GM23338 (cell line): ENCODE results near the gene CGA. TPM values are rescaled to one million over a fixed set of nuclear protein-coding genes. Genes with fewer than 3 reads are reported as not detected.

Source experiments
- CREB1 ChIP-seq: fragments of 250-450 bp; sonication (Bioruptor Pico); IDR thresholded peaks from 2 replicates; pipeline ENCODE4 v1.5.0; 2020; ENCODE audit warnings: low read depth, mild to moderate bottlenecking, moderate library complexity
- REST ChIP-seq: IDR thresholded peaks from one replicate; pipeline ENCODE4 v1.6.1; 2018; ENCODE audit warnings: antibody characterized with exemption; ENCODE audit not compliant: unreplicated experiment
- ZNF462 ChIP-seq: fragments of 250-450 bp; sonication (Bioruptor Pico); IDR thresholded peaks from 2 replicates; pipeline ENCODE4 v1.5.0; 2020; ENCODE audit warnings: mild to moderate bottlenecking, moderate library complexity
- polyA plus RNA-seq: library from polyadenylated mRNA; unstranded; fragments of >200 nt; fragmentation: Nextera tagmentation; extraction: Ambion mirVana; gene quantifications from 2 replicates; pipeline ENCODE4 v1.2.1, GENCODE V29; 2016
- total RNA-seq: library from RNA; depleted of rRNA; stranded (reverse); fragments of >200 nt; shearing (Covaris generic); gene quantifications from 2 replicates; pipeline ENCODE4 v1.2.3, GENCODE V29; 2014
- TF ChIP-seq, protein P1 (sequence below), 2 experiments: fragments of 200-600 bp in 1 of 2; sonication (generic) in 1 of 2; conservative IDR thresholded peaks; 2 replicates each; pipeline versions ENCODE4 v1.5.1 to v1.6.1; 2016 to 2017; ENCODE audit warnings: antibody characterized with exemption in 2 of 2, low read depth in 2 of 2, mild to moderate bottlenecking in 2 of 2, moderate library complexity in 1 of 2

CGA gene
- total and polyA plus RNA-seq, 2 experiments from 2014 or later: not detected

DNA sequence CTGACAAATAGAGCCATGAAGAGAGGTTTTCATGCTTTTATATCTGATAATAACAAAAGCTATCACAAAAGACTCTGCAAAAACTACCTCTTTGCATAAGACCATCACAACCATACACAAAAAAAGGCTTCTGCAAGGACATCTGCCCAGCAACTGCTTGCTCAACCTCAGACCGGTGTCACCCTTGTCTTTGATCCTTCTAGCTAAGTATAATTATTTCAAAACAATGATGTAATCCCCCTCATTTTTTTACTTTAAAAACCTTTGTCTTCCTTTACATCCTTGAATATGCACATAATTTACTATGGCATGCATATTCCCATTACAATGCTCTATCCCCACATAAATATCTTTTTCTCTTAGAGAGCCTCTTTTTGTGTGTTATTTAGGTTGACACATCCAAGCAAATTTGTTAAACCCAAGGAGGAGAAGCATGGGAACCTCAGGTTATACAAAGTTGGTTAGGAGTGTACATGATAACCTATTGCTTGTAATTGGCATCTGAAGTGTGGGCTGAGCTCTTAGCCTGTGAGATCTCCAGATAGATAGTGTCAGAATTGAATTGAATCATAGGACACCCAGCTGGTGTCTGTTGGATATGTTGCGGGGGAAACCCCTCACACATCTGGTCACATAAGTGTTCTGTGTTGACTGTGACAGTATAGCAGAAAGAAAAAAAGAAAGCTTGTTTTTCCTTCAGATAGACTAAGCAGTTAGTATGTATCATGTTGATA, 20.7 kb upstream of the CGA start (continued):
- no peak for TF ChIP-seq ZNF462 (CRISPR knock-in tag)
- TF ChIP-seq REST: no peak
- TF ChIP-seq CREB1 (CRISPR knock-in tag): no peak
- TF ChIP-seq, protein P1, sequence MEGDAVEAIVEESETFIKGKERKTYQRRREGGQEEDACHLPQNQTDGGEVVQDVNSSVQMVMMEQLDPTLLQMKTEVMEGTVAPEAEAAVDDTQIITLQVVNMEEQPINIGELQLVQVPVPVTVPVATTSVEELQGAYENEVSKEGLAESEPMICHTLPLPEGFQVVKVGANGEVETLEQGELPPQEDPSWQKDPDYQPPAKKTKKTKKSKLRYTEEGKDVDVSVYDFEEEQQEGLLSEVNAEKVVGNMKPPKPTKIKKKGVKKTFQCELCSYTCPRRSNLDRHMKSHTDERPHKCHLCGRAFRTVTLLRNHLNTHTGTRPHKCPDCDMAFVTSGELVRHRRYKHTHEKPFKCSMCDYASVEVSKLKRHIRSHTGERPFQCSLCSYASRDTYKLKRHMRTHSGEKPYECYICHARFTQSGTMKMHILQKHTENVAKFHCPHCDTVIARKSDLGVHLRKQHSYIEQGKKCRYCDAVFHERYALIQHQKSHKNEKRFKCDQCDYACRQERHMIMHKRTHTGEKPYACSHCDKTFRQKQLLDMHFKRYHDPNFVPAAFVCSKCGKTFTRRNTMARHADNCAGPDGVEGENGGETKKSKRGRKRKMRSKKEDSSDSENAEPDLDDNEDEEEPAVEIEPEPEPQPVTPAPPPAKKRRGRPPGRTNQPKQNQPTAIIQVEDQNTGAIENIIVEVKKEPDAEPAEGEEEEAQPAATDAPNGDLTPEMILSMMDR (conservative IDR thresholded peaks at IDR 0.05; ENCODE audit: low read depth in 2 of 2): no peak
